ENCODE results near the gene AMER2.

Gene AMER2, protein sequence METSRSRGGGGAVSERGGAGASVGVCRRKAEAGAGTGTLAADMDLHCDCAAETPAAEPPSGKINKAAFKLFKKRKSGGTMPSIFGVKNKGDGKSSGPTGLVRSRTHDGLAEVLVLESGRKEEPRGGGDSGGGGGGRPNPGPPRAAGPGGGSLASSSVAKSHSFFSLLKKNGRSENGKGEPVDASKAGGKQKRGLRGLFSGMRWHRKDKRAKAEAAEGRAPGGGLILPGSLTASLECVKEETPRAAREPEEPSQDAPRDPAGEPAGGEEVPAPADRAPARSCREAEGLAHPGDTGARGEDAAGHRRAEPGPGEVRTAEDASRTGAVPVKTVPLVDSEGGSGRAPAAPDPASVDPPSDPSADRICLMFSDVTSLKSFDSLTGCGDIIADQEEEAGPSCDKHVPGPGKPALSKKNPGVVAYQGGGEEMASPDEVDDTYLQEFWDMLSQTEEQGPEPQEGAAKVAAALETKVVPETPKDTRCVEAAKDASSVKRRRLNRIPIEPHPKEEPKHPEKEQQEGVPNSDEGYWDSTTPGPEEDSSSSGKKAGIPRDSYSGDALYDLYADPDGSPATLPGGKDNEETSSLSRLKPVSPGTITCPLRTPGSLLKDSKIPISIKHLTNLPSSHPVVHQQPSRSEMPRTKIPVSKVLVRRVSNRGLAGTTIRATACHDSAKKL

DNA sequence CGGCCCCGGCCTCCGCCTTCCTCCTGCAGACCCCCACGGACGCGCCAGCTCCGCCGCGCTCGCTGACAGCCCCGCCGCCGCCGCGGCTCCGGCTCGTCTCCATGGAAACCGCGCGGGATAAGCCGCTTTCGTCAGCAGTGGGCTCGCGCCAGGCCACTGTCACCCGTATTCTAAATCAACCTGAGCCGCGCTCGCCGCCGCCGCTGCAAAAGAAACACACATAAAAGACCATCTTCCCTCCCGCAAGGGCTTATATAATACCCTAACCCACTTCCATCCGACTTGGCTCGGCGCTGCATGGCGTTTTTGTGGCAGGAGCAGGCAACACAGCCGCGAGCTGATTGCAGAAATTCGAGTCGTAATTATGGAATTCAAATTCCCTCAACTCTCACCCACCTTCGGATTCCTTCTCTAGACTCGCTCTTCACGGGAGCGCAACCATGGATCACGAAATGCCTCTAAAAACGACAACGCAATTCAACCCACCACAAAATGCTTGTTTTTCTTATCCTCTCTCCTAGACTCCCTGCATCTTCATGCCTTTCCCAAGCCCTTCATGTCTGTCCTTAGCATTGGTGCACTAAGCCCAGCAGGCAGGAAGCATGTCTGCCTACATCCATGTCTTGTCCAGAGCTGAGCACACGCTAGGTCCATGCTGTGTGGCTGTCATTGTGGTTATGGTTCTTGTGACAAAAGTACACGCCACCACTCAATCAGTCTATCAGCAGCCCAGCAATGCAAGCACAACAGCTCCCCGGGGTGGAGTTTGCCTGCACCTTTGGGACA is at the start of gene AMER2:
TSS of gene AMER2 (minus strand) at position 772 of the 786 bp plus-strand sequence. CDS start at position 103, 669 bp downstream.
- DNase-seq, result no peak

DNA sequence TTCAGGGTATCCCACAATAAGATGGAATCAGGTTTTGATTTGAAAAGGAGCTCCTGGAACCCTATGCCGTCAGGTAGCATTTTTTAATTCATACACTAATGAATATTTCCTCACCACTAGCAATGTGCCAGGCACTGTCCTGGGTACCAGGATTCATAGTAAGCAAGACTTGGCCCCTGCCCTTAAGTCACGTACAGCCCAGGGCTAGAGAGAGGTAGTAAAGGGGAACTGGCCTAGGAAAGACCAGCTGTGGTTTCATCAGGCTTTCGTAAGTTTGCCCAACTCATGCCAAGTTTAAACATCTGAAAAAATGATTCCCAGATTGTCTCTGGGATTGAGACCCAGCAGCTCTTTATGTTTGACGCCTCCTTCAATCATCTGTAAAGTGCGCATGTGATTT is 45.9 kb upstream of the AMER2 start:
- DNase-seq, result peak; percentile 29 to 55

DNA sequence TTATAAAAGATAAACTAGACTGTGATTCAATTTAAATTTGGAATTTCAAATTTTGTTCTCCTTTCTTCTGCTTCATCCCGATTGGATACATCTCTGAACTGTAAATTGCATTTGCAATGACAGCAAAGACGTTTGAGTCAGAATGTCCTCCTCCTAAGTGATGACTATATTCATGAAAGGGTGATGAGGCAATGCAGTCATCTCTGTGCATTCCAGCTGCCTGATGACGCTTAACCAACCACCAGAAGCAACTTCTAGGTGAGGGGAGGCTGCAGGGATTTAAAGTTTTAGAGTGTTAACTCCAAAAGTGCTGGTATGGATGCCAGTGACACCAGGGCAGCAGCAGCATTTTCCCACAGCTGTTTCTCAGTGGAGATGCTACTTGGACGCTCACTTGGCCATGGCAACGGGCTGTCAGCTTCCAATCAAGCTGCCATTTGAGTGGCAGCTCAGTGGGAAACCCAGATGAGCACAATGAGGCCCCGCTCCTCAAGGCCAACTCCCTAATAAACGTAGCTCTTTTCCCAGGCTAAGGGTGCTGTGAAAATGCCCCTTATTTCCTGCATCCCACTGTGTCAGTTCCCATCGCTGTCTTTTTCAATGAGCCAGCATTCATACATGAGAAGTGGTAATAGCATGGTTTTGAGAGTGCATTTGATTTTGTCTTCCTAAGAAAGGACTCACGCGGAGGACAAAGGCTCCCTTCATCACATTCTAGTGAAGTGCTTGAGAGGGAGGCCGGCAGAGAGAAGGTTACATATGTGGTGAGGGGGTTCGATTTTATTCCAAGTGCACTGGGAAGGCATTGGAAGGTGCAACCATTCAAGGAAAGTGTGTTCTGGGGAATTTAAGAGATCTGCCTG is 45.2 kb upstream of the AMER2 start:
- peak; percentile 14 to 21 for DNase-seq

DNA sequence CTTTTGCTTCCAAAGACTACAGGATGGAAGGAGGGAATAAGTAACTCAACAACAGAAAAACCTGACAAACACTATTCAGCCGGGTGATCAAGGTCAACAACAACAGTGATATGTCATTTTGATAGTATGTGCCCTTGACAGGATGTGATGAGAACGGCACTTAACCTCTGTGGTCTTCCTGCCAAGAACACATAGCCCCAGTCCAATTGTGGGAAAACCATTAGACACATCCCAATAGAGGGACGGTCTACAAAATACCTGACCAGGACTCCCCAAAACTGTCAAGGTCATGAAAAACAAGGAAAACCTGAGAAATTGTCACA is 43.1 kb upstream of the AMER2 start:
- no peak for DNase-seq

DNA sequence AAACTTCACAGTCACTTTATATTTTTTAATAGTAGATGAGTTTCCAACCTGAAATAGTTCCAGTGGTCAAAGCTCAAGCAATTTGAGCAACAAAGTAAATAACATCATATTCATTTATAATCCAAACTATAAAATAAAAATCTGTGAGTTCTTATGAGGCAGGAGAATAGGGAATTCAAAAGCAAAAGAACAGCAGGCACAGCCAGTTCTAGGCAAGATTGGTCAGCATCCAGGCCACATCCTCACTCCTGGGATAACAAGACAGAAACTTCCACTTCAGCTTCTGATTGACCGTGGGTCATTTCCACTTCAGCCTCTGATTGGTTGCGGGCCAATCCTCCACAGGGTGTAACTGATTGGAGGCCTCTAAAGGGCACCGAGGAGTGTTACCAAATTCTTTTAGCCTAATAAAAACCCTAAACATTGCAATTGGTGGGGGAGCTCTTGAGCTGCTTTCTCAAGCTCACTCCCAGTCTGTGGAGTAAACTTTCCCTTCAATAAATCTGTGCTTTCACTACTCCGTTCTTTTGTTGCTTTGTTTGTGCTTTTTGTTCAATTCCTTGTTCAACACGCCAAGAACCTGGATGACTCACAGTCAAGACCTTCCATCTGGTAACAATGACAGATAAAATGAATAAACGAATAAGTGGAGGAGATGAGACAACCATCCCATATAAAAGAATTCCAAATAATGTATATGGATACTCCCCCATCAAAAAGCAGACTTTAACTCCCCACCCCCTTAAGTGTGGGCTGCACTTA is 42.6 kb upstream of the AMER2 start:
- no peak for DNase-seq

DNA sequence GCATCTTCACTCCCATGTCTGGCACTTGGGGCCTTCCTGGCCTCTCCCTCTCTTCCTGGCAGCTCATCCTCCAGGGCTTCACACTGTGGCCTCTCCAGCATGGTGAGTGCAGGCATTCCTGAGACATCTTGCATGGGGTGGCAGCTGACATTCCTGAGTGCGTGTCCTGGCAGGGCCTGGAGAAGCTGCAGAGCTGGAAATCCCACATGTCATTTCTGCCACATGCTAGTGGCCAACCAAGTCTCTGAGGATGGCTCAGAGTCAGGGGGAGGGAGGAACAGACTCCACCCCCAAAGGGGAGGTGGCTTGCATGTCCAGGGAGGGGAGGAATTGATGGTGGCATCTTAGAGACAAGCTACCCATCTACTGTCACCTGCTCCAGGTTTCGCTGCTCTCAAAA is 41.6 kb upstream of the AMER2 start:
- DNase-seq, result no peak

DNA sequence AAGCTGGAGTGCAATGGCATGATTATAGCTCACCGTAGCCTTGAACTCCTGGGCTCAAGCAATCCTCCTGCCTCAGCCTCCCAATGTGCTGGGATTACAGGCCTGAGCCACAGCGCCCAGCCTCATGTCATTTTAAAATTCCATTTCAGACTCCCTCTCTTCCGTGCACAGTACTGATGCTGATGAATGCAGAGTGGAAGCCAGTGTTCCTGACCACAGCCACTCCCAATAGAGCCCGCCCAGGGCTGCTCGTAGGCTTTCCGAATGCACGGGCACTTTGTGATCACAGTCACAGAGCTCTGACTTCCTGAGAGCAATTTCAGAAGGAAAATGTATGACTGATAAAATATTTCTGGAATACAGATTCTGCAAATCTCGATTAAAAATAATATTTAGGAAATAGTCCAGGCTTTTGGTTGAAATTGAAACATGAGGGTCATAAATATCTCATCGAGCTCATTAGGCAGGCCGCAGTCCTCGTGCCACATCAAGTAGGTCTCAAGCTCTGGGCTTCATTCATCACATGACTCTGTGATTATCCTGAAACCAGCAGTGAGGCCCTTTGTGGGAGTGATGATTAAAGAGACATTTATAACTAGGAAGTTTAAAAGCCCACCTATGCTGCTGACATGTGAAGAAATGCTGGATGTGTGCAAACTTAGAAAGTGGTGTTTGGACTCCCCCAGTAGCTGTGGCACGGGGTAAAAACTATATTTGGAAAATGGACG is 38.9 kb upstream of the AMER2 start:
- DNase-seq, result no peak

DNA sequence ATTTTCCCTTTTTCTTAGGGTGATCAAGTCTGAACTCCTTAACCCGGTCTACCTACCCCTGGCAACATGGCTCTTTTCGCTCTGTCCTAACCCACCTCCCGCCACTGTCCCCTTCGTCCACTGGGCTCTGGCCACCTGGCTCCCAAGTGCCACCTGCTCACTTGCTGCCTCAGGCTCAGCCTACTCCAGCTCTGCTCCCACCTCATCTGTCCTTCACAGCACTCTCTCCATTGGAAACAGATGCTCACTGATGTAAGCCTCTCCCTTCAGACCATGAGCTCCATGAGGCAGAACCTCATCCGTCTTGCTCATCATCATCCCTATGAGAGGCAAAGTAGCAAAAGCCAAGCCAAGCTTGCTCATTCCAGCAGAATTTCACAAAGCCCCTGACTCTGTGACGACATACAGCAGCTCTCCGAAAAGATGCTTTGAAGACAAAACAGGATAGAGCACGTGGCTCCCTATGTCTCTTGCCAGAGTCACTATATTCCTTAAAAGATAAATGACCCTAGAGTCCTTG is 35.3 kb upstream of the AMER2 start:
- DNase-seq, result no peak

DNA sequence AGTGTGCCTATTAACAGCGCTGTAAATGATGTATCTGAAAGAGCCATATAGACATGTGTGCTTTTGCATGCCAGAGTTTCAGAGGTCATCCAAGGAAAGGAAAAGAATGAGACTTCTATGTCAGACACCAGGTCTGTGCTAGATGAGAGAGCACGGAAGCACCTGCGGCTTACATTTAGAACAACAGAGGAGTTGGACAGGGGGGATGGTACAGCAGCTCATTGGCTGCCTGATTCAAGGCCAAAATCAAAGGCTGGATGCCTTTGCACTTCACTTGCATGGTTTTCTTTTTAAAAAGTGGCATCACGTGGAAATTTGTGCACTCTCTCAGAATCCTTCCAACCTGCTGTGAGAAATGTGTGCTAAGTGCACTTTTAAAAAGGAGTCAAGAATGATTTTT is 32.8 kb upstream of the AMER2 start:
- no peak for DNase-seq

DNA sequence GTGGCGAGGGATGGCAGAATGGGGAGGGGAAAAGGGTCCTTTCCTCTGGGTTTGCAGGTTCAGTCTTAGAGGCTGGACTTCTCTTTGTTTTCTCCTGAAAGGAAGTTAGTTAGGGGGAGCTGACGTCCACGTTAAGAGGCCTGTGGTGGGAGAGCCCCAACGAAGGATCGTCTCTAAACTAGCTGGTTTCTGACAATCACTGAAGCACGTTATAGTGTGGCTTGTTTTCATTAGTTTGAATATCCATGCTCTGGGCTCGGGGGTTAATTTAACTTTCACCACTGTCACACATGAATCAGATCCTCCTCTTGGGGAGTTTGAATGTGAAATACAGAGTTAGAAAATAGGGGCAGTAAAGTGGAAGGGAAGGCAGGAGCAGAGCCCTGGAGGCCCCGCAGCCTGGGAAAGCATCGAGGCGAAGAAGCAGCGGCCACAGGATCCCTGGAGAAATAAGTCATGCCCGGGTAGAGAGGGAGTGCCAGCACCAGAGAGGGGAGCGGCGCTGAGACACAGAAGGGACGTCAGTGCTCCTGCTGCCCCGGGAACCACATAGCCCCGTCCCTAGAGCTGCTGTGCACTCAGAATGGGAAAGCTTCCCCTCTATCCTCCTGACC is 31.1 kb upstream of the AMER2 start:
- no peak for DNase-seq

DNA sequence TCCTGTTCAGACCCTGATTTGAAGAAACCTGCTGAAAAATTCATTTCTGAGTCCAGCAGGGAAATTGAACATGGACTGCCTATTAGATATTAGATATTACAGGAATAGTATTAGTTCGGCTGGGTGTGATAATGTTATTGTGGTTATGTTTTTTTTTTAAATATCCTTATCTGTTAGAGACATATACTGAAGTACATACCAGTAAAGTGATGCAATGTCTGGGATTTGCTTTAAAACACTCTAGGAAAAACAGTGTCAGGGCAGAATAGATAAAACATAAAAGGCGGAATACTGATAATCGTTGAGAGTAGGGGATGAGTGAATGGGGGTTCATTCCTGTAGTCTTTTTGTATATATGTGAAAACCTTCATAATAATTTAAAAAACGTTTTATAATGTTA is 28.7 kb upstream of the AMER2 start:
- no peak for DNase-seq

DNA sequence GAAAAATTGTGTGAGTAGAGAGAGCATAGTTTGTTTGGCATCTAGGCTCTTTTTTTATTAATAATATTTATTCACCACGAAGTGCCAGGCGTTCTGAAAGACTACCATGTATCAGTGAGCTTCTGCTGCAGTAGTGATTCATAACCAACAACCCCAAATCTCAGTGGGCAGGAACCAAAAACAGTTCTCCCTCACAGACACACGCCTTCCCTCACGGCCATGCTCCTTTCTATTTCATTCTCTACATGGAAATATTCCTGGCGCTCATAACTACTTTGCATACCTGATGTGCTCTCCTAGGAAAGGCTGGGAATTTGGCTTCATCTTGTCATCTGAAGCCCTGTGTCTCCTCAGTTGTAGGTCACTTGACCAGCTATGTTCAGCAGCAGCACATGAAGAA is 26.6 kb upstream of the AMER2 start:
- DNase-seq, result no peak

DNA sequence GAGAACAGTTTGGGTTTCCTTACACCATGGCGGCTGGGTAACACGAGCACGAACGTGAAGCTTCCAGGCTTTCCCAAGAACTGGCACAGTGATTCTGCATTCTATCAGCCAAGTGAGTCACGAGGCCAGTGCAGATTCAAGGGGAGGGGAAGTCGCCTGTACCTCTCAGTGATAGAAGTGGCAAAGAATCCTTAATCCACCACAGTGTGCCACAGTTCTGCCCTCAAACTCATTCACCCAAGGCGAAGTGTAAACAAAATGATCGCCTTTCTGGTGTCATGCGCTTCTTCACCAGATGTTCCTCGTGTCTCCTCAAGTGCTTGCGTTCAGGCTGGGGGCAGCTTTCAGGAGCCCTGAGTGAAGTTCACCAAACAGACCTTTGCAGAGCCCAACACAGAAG is 24.9 kb upstream of the AMER2 start:
- DNase-seq, result no peak

DNA sequence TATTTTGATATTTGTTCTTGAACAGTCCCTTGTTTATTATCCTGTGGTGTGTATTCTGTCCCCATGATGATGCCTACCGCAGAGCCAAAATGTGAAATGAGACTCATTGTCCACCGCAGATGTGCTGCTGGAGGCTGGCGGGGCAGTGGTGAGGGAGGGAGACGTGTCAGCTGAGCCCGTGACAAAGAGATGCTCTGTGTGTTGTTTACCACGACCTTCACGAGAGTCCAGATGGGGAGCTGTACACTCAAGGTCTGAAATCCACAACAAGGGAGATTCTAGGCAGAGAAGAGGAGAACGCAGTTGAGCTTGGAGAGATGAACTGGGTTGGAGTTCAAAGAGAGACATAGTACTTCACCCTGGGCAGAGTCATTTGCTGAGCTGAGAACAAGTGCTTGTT is 20.8 kb upstream of the AMER2 start:
- no peak for DNase-seq

DNA sequence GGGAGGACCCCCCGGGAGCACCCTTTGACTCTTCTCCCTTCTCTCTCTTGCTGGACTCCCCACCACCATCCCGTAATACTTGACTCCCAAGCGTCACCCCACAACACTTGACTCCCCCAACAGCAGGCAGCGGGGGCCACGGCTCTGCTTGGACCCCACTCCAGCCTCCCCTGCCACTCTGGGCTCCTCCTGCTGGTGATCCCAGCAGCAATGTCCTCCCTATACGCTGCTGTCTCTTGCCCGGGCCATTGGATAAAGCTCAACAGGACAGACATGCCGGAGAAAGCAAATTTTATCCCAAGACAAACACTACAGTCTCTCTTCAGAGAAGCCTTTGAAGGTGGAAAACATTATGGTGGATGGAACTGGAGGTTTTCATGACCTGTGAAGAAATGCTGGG is 20.4 kb upstream of the AMER2 start:
- no peak for DNase-seq

DNA sequence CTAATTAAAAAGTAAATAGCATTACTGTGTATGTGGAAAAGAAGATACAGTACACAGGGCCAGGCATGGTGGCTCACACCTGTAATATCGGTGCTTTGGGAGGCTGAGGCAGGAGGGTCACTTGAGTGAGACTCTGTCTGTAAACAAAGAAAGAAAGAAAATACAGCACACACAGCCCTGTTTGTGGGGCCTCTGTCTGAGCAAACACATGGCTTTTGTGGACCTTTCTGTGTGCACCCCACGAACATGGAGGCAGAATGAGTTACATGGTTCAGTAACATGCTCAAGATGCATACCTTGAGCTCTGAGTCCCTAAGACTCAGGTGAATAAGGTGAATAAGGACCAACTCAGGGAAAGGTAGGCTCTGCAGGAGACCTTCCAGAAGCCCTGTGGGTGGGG is 20.0 kb upstream of the AMER2 start:
- DNase-seq, result no peak

DNA sequence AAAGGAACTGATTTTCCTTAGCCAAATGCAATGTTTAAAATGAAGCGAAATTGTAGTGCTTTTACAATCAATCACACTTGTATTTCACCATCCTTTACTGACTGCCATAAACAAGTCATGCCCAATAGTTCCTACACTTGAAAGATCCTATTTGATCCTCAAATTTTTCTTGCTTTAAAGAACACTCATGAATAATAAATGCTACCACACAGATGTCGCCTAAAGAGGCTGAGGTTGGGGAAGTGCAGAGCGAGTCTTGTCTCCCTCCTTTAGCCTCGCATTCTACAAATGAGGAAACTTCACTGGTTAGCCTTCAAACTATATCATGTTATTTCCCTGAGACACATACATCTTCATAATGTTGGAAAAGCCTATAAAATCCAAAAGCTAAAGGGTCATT is 18.7 kb upstream of the AMER2 start:
- DNase-seq, result no peak

DNA sequence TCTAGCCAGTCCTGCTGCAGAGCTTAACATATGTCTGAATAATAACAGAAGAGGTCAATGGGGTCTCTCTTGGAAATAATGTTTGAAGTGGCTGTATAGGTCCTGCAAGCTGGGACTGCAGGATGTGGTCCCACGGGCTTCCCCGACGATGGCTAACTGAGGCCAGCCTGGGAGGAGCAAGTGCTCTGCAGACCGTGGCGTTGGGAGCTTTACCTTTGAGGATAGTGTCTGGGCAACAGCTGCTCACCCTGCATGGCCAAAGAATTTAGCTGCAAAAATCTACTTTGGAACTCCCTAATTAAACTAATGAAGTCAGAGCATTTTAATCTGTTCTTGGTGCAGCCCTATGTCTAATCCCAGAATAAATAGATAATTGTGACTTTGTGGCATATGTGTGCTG is 18.2 kb upstream of the AMER2 start:
- no peak for DNase-seq

DNA sequence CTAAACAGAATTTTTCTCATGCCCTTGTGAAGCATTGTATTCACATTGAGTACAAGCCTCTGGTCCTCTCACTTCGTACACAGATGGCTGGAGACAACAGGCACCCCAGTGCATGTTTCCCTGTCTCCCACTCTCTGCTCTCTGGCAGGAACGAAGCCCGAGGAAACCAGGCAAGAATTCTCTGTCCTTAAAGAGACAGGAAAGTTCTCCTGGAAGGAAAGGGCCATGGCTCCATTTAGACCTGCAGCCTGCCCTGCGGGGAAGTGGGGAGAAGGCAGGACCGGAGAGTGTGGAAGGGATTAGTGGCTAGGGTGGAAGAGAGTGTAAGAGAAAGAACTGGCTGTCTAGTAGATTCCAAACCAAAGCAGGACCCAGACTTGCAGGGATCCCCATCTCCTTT is 15.5 kb upstream of the AMER2 start:
- DNase-seq, result no peak

DNA sequence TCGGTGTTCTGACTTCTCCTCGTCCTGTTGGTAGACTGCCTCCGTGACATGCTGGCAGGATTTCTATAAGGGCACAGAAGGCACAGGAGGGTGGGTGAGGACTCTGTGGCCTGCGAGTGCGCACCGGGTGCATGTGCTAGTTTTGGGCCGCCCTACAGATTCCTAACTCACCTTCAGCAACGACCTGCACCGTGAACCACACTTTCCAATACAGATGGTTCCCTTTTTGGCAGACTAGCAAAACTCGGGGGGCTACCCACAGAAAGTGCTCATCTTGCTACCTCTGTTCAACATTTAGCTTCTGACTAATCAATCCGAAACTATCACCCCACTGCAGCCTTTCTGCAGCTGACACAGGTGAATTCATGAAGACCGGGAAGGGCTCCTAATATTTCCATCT is 14.1 kb upstream of the AMER2 start:
- DNase-seq, result no peak

DNA sequence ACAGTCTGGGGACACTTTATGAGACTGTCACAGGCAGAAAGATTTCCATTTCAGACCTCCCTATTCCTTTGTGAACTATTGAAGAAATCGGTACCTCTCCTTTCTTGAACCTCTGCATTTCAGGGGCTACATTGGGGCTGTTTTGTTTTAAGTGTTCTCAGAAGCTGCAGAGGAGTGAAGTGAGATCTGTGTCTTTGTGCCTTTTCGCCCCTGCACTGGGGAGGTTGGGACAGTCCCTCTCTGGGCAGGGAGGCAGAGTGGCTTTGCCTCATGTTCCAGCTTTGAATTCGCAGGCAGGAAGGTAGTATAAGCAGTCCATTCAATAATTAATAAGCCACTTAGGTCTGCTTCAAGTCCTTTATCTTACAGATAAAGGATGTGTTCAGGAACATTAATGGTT is 9.5 kb upstream of the AMER2 start:
- no peak for DNase-seq

Measured in inflammatory macrophage treated with lipopolysaccharide for 1 hour (primary cell).